ENCODE data around the gene IL33. TPM values are rescaled to one million over a fixed set of nuclear protein-coding genes. Genes with fewer than 3 reads are reported as not detected.
A peak's percentile ranks its signal among the peaks of the same experiment; 100 is the strongest.

IL33 gene
- total RNA-seq, 4 donors from 2014 or later = 10.3 to 25.5 (median 20.8) TPM

DNA sequence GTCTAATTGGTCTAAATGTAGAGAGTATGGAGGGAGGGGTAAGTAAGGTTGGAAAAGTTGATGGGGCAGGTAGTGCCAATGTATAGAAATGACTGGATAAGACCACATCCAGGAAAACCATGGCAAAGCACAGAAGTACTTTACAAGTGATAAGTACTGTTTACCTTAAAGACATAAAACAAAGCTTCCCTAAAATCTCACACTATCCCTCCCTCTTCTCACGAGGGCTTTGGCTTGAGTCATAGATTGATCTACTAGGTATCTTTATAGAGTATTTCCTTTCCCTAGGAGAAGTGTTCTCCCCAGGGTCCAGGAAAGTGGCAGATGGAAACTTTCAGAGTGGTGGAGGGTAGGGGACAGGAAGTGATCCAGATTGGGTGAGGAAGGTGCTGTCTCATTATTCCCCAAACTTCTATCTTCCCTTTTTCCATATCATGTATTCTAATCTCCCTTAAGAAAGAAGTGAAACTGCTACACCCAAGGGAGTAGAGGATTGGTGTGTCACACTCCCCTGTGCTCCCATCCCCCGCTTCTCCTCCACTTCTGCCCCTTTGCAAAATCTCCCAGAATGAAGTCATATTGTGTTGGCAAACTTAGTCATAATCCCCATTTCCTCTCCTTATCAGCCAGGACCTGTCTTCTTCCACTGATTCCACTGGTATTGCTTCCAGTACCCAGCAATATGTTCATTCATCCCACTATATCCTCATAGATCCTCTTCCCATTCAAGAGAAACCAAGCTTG lies 14.6 kb downstream of the IL33 start:
- TF ChIP-seq POLR2A (IDR thresholded peaks at IDR 0.05) (no peak), EP300 (IDR thresholded peaks at IDR 0.05) (no peak)
- TF ChIP-seq, protein P1, sequence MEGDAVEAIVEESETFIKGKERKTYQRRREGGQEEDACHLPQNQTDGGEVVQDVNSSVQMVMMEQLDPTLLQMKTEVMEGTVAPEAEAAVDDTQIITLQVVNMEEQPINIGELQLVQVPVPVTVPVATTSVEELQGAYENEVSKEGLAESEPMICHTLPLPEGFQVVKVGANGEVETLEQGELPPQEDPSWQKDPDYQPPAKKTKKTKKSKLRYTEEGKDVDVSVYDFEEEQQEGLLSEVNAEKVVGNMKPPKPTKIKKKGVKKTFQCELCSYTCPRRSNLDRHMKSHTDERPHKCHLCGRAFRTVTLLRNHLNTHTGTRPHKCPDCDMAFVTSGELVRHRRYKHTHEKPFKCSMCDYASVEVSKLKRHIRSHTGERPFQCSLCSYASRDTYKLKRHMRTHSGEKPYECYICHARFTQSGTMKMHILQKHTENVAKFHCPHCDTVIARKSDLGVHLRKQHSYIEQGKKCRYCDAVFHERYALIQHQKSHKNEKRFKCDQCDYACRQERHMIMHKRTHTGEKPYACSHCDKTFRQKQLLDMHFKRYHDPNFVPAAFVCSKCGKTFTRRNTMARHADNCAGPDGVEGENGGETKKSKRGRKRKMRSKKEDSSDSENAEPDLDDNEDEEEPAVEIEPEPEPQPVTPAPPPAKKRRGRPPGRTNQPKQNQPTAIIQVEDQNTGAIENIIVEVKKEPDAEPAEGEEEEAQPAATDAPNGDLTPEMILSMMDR (IDR thresholded peaks at IDR 0.05) = no peak
- no peaks in the 10 kb centered on the region for H3K27me3 ChIP-seq
- 66 to 73% methylated on average over 2 of the region's 2 CpGs for WGBS, 2 donors
- no peaks in the 10 kb centered on the region for H3K9me3 ChIP-seq
- no peak for DNase-seq (ENCODE audit: low spot score in 2 of 2)
- H3K27ac ChIP-seq = peak overlapping the region in 1 of 4 donors; percentile 47
- no peak overlapping the region for H3K4me3 ChIP-seq
- H3K4me1 ChIP-seq = peaks cover 0 to 6% (median 2%) of the 10 kb centered on the region in 4 donors
- H3K36me3 ChIP-seq = no peaks in the 10 kb centered on the region

GRCh38 chr9:6232336-6232945 lies 16.8 kb downstream of the IL33 start:
- no peak for TF ChIP-seq EP300 (IDR thresholded peaks at IDR 0.05)
- TF ChIP-seq, protein P1 (IDR thresholded peaks at IDR 0.05) = no peak
- TF ChIP-seq POLR2A (IDR thresholded peaks at IDR 0.05) = no peak
- Histone ChIP-seq H3K27me3 (no peaks in the 10 kb centered on the region), H3K36me3 (no peaks in the 10 kb centered on the region), H3K4me1 (peaks cover 0 to 4% (median 1%) of the 10 kb centered on the region in 4 donors), H3K27ac (no peak overlapping the region), H3K4me3 (no peak overlapping the region), H3K9me3 (no peaks in the 10 kb centered on the region)
- no peak for DNase-seq (ENCODE audit: low spot score in 2 of 2)

- whole genome bisulfite sequencing, 2 donors = 48 to 64% methylated on average over 1 of the region's 1 CpG
- Histone ChIP-seq H3K36me3 (no peaks in the 10 kb centered on the region), H3K27me3 (no peaks in the 10 kb centered on the region), H3K4me1 (peaks cover 0 to 3% (median under 1%) of the 10 kb centered on the region in 4 donors), H3K4me3 (no peak overlapping the region), H3K9me3 (no peaks in the 10 kb centered on the region), H3K27ac (no peak overlapping the region)
- DNase-seq (ENCODE audit: low spot score in 2 of 2) = no peak
- TF ChIP-seq, protein P1 (IDR thresholded peaks at IDR 0.05) = no peak
- TF ChIP-seq EP300 (IDR thresholded peaks at IDR 0.05) = no peak
- TF ChIP-seq POLR2A (IDR thresholded peaks at IDR 0.05) = no peak
These were observed 18.4 kb downstream of the IL33 start for GRCh38 chr9:6234014-6234413.

DNA sequence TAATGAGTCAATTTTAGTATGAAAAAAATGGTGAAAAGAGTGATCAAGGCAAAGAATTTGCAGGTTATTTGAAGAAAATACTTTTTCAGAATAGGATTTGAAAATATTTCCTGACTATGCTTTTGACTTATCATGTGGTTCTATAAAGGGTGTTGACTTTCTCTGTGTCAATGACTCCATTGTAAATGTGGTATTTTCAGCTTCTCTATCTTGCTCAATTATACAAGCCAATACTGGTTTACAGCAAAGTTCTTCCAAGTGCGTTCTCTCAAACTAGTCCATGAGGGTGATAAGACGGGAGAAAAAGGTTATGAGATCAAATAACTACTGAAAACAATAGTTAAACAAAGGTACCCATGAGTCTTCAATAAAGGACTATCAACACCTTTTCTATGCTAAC lies 21.7 kb downstream of the IL33 start:
- no peak overlapping the region for H3K27ac ChIP-seq
- H3K36me3 ChIP-seq = no peaks in the 10 kb centered on the region
- TF ChIP-seq POLR2A (IDR thresholded peaks at IDR 0.05) = no peak
- TF ChIP-seq EP300 (IDR thresholded peaks at IDR 0.05) = no peak
- TF ChIP-seq, protein P1 (IDR thresholded peaks at IDR 0.05) = no peak
- H3K27me3 ChIP-seq = no peaks in the 10 kb centered on the region
- H3K9me3 ChIP-seq = no peaks in the 10 kb centered on the region
- H3K4me1 ChIP-seq = no peaks in the 10 kb centered on the region
- H3K4me3 ChIP-seq = no peak overlapping the region
- 49 to 51% methylated on average over 2 of the region's 2 CpGs for WGBS, 2 donors
- no peak for DNase-seq (ENCODE audit: low spot score in 2 of 2)

DNA sequence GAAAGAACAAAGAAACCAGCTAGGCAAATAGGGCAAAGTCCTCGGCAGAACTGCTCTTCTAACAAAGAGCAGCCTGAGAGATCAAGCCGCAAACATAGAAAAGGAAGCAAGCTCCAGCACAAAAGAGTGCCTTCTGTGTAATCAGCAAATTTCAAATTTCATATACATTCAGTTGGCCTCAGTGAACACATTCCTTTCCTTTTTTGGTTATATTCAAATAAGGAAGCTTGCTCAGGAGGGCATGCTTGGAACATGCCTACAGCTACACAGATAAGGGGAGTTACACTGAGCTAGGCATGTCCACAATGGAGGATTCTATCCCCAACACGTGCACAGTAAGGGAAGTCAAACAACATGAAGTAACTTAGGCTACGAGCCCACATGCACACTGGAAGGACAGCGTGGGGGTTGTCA lies 23.4 kb downstream of the IL33 start:
- Histone ChIP-seq H3K9me3 (no peaks in the 10 kb centered on the region), H3K27ac (no peak overlapping the region), H3K36me3 (peaks cover 0 to 8% (median 0%) of the 10 kb centered on the region in 3 donors), H3K4me1 (no peaks in the 10 kb centered on the region), H3K27me3 (no peaks in the 10 kb centered on the region), H3K4me3 (no peak overlapping the region)
- 62 to 63% methylated on average over 5 of the region's 5 CpGs for WGBS, 2 donors
- TF ChIP-seq POLR2A (IDR thresholded peaks at IDR 0.05) (no peak), EP300 (IDR thresholded peaks at IDR 0.05) (no peak)
- TF ChIP-seq, protein P1 (IDR thresholded peaks at IDR 0.05) = no peak
- DNase-seq (ENCODE audit: low spot score in 2 of 2) = no peak

Measured in tibial nerve (tissue), 4 donors.